ENCODE measurements around the gene ETV4.

Gene ETV4

GRCh38 chr17:43581130-43581529 is 35.0 kb upstream of the ETV4 start:
- H3K4me3 ChIP-seq (ENCODE audit: low read length), result no peak overlapping the region
- no CpG with 5 or more reads among the region's 4 CpGs for WGBS (ENCODE audit: insufficient coverage, insufficient read length)
- H3K27me3 ChIP-seq (ENCODE audit: control insufficient read depth, insufficient read depth, low read length), result no peaks in the 10 kb centered on the region
- H3K27ac ChIP-seq (ENCODE audit: low read length), result no peak overlapping the region
- H3K36me3 ChIP-seq (ENCODE audit: control insufficient read depth, insufficient read depth, low read length), result no peaks in the 10 kb centered on the region
- no peaks in the 10 kb centered on the region for H3K9me3 ChIP-seq (ENCODE audit: control insufficient read depth, insufficient read depth, low read length)
- no peak for DNase-seq (ENCODE audit: low read depth, low spot score)
- H3K4me1 ChIP-seq (ENCODE audit: control insufficient read depth, insufficient read depth, low read length), result peaks cover 2% of the 10 kb centered on the region

GRCh38 chr17:43579566-43580140 is 33.5 kb upstream of the ETV4 start:
- peaks cover 2% of the 10 kb centered on the region for H3K4me1 ChIP-seq (ENCODE audit: control insufficient read depth, insufficient read depth, low read length)
- no peak overlapping the region for H3K4me3 ChIP-seq (ENCODE audit: low read length)
- WGBS (ENCODE audit: insufficient coverage, insufficient read length), result no CpG with 5 or more reads among the region's 9 CpGs
- no peak overlapping the region for H3K27ac ChIP-seq (ENCODE audit: low read length)
- no peaks in the 10 kb centered on the region for H3K27me3 ChIP-seq (ENCODE audit: control insufficient read depth, insufficient read depth, low read length)
- no peaks in the 10 kb centered on the region for H3K36me3 ChIP-seq (ENCODE audit: control insufficient read depth, insufficient read depth, low read length)
- DNase-seq (ENCODE audit: low read depth, low spot score), result no peak
- H3K9me3 ChIP-seq (ENCODE audit: control insufficient read depth, insufficient read depth, low read length), result no peaks in the 10 kb centered on the region

- Histone ChIP-seq H3K36me3 (ENCODE audit: control insufficient read depth, insufficient read depth, low read length) (no peaks in the 10 kb centered on the region), H3K4me3 (ENCODE audit: low read length) (no peak overlapping the region), H3K27ac (ENCODE audit: low read length) (no peak overlapping the region), H3K27me3 (ENCODE audit: control insufficient read depth, insufficient read depth, low read length) (no peaks in the 10 kb centered on the region), H3K4me1 (ENCODE audit: control insufficient read depth, insufficient read depth, low read length) (peaks cover 2% of the 10 kb centered on the region), H3K9me3 (ENCODE audit: control insufficient read depth, insufficient read depth, low read length) (no peaks in the 10 kb centered on the region)
- DNase-seq (ENCODE audit: low read depth, low spot score), result no peak
- WGBS (ENCODE audit: insufficient coverage, insufficient read length), result no CpG with 5 or more reads among the region's 13 CpGs
Measured at GRCh38 chr17:43578699-43579565, 32.8 kb upstream of the ETV4 start.

GRCh38 chr17:43578404-43578698 is 32.2 kb upstream of the ETV4 start:
- WGBS (ENCODE audit: insufficient coverage, insufficient read length), result no CpG with 5 or more reads among the region's 1 CpG
- H3K27ac ChIP-seq (ENCODE audit: low read length), result no peak overlapping the region

GRCh38 chr17:43577664-43578403 is 31.7 kb upstream of the ETV4 start:
- no CpG with 5 or more reads among the region's 14 CpGs for WGBS (ENCODE audit: insufficient coverage, insufficient read length)
- no peak for DNase-seq (ENCODE audit: low read depth, low spot score)
- H3K27ac ChIP-seq (ENCODE audit: low read length), result no peak overlapping the region
- peaks cover 2% of the 10 kb centered on the region for H3K4me1 ChIP-seq (ENCODE audit: control insufficient read depth, insufficient read depth, low read length)
- no peaks in the 10 kb centered on the region for H3K9me3 ChIP-seq (ENCODE audit: control insufficient read depth, insufficient read depth, low read length)
- no peaks in the 10 kb centered on the region for H3K36me3 ChIP-seq (ENCODE audit: control insufficient read depth, insufficient read depth, low read length)
- no peak overlapping the region for H3K4me3 ChIP-seq (ENCODE audit: low read length)
- no peaks in the 10 kb centered on the region for H3K27me3 ChIP-seq (ENCODE audit: control insufficient read depth, insufficient read depth, low read length)

More at GRCh38 chr17:43578404-43578698, 32.2 kb upstream of the ETV4 start:
- Histone ChIP-seq H3K4me3 (ENCODE audit: low read length) (no peak overlapping the region), H3K27me3 (ENCODE audit: control insufficient read depth, insufficient read depth, low read length) (no peaks in the 10 kb centered on the region), H3K9me3 (ENCODE audit: control insufficient read depth, insufficient read depth, low read length) (no peaks in the 10 kb centered on the region), H3K4me1 (ENCODE audit: control insufficient read depth, insufficient read depth, low read length) (peaks cover 2% of the 10 kb centered on the region), H3K36me3 (ENCODE audit: control insufficient read depth, insufficient read depth, low read length) (no peaks in the 10 kb centered on the region)
- DNase-seq (ENCODE audit: low read depth, low spot score), result no peak

GRCh38 chr17:43576563-43577229 is 30.6 kb upstream of the ETV4 start:
- no CpG with 5 or more reads among the region's 10 CpGs for WGBS (ENCODE audit: insufficient coverage, insufficient read length)
- no peaks in the 10 kb centered on the region for H3K9me3 ChIP-seq (ENCODE audit: control insufficient read depth, insufficient read depth, low read length)
- H3K36me3 ChIP-seq (ENCODE audit: control insufficient read depth, insufficient read depth, low read length), result no peaks in the 10 kb centered on the region
- no peaks in the 10 kb centered on the region for H3K27me3 ChIP-seq (ENCODE audit: control insufficient read depth, insufficient read depth, low read length)
- peaks cover 2% of the 10 kb centered on the region for H3K4me1 ChIP-seq (ENCODE audit: control insufficient read depth, insufficient read depth, low read length)
- H3K4me3 ChIP-seq (ENCODE audit: low read length), result peak overlapping the region; percentile 20; the same call in 1 of the 2 replicates
- H3K27ac ChIP-seq (ENCODE audit: low read length), result no peak overlapping the region
- DNase-seq (ENCODE audit: low read depth, low spot score), result peak; percentile 91

GRCh38 chr17:43574896-43575525 is 28.9 kb upstream of the ETV4 start:
- Histone ChIP-seq H3K4me1 (ENCODE audit: control insufficient read depth, insufficient read depth, low read length) (peaks cover 2% of the 10 kb centered on the region), H3K27ac (ENCODE audit: low read length) (no peak overlapping the region), H3K36me3 (ENCODE audit: control insufficient read depth, insufficient read depth, low read length) (no peaks in the 10 kb centered on the region), H3K27me3 (ENCODE audit: control insufficient read depth, insufficient read depth, low read length) (no peaks in the 10 kb centered on the region), H3K9me3 (ENCODE audit: control insufficient read depth, insufficient read depth, low read length) (no peaks in the 10 kb centered on the region), H3K4me3 (ENCODE audit: low read length) (no peak overlapping the region)
- DNase-seq (ENCODE audit: low read depth, low spot score), result no peak
- WGBS (ENCODE audit: insufficient coverage, insufficient read length), result no CpG with 5 or more reads among the region's 5 CpGs

GRCh38 chr17:43574348-43574747 is 28.2 kb upstream of the ETV4 start:
- H3K4me1 ChIP-seq (ENCODE audit: control insufficient read depth, insufficient read depth, low read length), result peaks cover 2% of the 10 kb centered on the region
- H3K9me3 ChIP-seq (ENCODE audit: control insufficient read depth, insufficient read depth, low read length), result no peaks in the 10 kb centered on the region
- no peak overlapping the region for H3K27ac ChIP-seq (ENCODE audit: low read length)
- DNase-seq (ENCODE audit: low read depth, low spot score), result no peak
- no peak overlapping the region for H3K4me3 ChIP-seq (ENCODE audit: low read length)
- WGBS (ENCODE audit: insufficient coverage, insufficient read length), result no CpG with 5 or more reads among the region's 13 CpGs
- H3K36me3 ChIP-seq (ENCODE audit: control insufficient read depth, insufficient read depth, low read length), result no peaks in the 10 kb centered on the region
- no peaks in the 10 kb centered on the region for H3K27me3 ChIP-seq (ENCODE audit: control insufficient read depth, insufficient read depth, low read length)

GRCh38 chr17:43573579-43574321 is 27.6 kb upstream of the ETV4 start:
- WGBS (ENCODE audit: insufficient coverage, insufficient read length), result no CpG with 5 or more reads among the region's 7 CpGs
- no peaks in the 10 kb centered on the region for H3K9me3 ChIP-seq (ENCODE audit: control insufficient read depth, insufficient read depth, low read length)
- no peaks in the 10 kb centered on the region for H3K36me3 ChIP-seq (ENCODE audit: control insufficient read depth, insufficient read depth, low read length)
- no peaks in the 10 kb centered on the region for H3K4me1 ChIP-seq (ENCODE audit: control insufficient read depth, insufficient read depth, low read length)
- no peak overlapping the region for H3K4me3 ChIP-seq (ENCODE audit: low read length)
- DNase-seq (ENCODE audit: low read depth, low spot score), result no peak
- no peak overlapping the region for H3K27ac ChIP-seq (ENCODE audit: low read length)
- H3K27me3 ChIP-seq (ENCODE audit: control insufficient read depth, insufficient read depth, low read length), result no peaks in the 10 kb centered on the region
